ENCODE data around the gene FBXO24. TPM values are rescaled to one million over a fixed set of nuclear protein-coding genes. Genes with fewer than 3 reads are reported as not detected.

The FBXO24 gene
- total RNA-seq, 1 donor from 2014 or later = 1.0 TPM

DNA sequence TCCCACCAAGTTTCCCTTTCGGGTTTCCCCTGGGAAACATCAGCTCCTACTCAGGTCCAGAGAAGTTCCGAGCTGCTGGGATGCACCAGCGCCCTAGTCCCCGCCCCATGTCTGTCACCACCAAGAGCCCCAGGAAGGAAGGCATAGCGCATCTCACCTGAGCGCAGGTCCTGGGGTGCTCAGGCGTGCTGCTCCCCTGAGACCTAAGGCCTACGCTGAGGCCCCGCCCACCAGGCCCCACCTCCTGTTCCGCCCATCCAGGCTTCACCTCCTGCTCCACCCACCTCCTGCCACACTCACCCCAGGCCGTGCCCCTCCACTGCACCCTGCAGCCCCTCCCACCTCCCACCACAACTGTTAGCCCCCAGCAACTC lies 56.4 kb downstream of the FBXO24 start:
- peak; percentile 90 for DNase-seq (ENCODE audit: low spot score)
- peak; percentile 86 for ATAC-seq

DNA sequence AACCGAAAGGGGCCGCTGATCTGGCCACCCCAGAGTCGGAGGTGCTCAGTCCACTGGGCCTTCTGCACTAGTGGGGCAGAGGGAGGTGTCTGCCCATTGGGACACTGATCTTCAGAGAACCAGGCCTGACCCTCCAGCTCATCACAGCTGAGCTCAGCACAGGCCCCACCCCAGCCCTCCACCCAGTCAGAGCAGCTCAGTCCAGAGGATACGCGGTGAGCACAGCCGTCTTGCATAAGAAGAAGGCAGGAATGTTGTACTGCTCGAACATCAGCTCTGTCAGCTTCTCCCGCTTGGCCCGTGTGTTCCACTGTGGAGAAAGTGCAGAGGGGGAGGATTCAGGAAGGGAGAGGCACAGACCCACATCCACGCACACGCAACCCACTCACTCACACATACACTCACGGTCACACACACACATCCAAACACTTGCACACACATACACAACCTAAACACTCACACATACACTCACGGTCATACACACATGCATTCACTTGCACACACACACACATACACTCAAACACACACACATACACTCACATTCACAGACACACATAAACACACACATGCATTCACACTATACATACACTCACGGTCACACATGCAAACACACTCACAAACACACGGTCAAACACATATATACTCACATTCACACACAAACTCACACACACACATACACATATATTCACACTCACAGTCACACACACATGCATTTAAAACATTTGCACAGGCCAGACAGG lies 63.9 kb downstream of the FBXO24 start:
- no peak for ATAC-seq

More for the DNA sequence above, 63.9 kb downstream of the FBXO24 start:
- no peak for DNase-seq (ENCODE audit: low spot score)

Other genes with a start within 250 kb of the FBXO24 start
- gene PILRB, start 228.2 kb upstream of the FBXO24 start, total RNA-seq = 28.6 TPM
- 1.4 TPM for gene PILRA, start 212.8 kb upstream of the FBXO24 start, total RNA-seq
- 4.4 TPM for gene ZCWPW1, start 157.6 kb upstream of the FBXO24 start, total RNA-seq
- 23.1 TPM for gene MEPCE, start 156.5 kb upstream of the FBXO24 start, total RNA-seq
- gene PPP1R35, start 149.8 kb upstream of the FBXO24 start, total RNA-seq = 13.8 TPM
- gene SPACDR, start 122.1 kb upstream of the FBXO24 start, total RNA-seq = not detected
- gene TSC22D4, start 107.1 kb upstream of the FBXO24 start, total RNA-seq = 16.9 TPM
- gene NYAP1, start 102.4 kb upstream of the FBXO24 start, total RNA-seq = 0.38 TPM
- gene AGFG2, start 47.1 kb upstream of the FBXO24 start, total RNA-seq = 87.8 TPM
- gene SAP25, start 12.4 kb upstream of the FBXO24 start, total RNA-seq = 0.86 TPM
- 31.6 TPM for gene LRCH4, start 199 bp upstream of the FBXO24 start, total RNA-seq
- 71.8 TPM for gene PCOLCE, start 16.0 kb downstream of the FBXO24 start, total RNA-seq
- gene MOSPD3, start 26.2 kb downstream of the FBXO24 start, total RNA-seq = 20.3 TPM
- 689 TPM for gene TFR2, start 55.2 kb downstream of the FBXO24 start, total RNA-seq
- gene ACTL6B, start 70.1 kb downstream of the FBXO24 start, total RNA-seq = not detected
- gene GNB2, start 87.4 kb downstream of the FBXO24 start, total RNA-seq = 80.9 TPM
- gene GIGYF1, start 107.9 kb downstream of the FBXO24 start, total RNA-seq = 21.6 TPM
- gene POP7, start 119.8 kb downstream of the FBXO24 start, total RNA-seq = 28.5 TPM
- gene EPO, start 134.1 kb downstream of the FBXO24 start, total RNA-seq = 6.4 TPM
- 0.03 TPM for gene ZAN, start 147.3 kb downstream of the FBXO24 start, total RNA-seq
- 48.8 TPM for gene EPHB4, start 241.2 kb downstream of the FBXO24 start, total RNA-seq

All from left lobe of liver (tissue), 2 donors.